ENCODE measurements around the gene KIF13A. TPM values are rescaled to one million over a fixed set of nuclear protein-coding genes. Genes with fewer than 3 reads are reported as not detected.
"Not testable (repeated sequence)": the region's sequence is repeated elsewhere in the genome, so short reads cannot be mapped to it uniquely, and the experiment has no call there.

The KIF13A gene
- total RNA-seq, 2 experiments from 2014 or later: not detected

- no peaks in the 10 kb centered on the region for H3K36me3 Mint-ChIP-seq (ENCODE audit: low read depth)
- CTCF ChIA-PET: interaction anchor here (0.6 to 0.7 kb wide), 2 partner anchors 31 to 715 kb away, joined by 3 read pairs; no protein-coding TSS in a partner anchor
- H3K4me1 Mint-ChIP-seq (ENCODE audit: low read depth): no peaks in the 10 kb centered on the region
- intact Hi-C loops (cut with micrococcal nuclease): no loop called here
- peaks cover 12% of the 10 kb centered on the region for H3K27me3 Mint-ChIP-seq (ENCODE audit: low read depth)
- no peak for DNase-seq
- H3K4me3 Mint-ChIP-seq: no peak overlapping the region
- H3K27ac Mint-ChIP-seq: no peak overlapping the region
- H3K9me3 Mint-ChIP-seq: peaks cover 3% of the 10 kb centered on the region
These were observed 32.4 kb upstream of the KIF13A start for GRCh38 chr6:18019539-18020534.

DNA sequence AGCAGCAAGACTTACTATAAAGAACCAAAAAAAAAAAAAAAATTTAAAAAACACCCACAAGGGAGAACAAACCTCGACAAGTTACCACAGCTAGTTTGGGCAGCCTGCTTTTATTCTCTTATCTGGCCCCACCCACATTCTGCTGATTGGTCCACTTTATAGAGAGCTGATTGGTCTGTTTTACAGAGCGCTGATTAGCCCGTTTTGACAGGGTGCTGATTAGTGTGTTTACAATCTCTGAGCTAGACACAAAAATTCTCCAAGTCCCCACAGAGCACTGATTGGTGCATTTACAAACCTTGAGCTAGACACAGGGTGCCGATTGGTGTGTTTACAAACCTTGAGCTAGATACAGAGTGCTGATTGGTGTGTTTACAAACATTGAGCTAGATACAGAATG is 31.7 kb upstream of the KIF13A start:
- intact Hi-C loops (cut with micrococcal nuclease); H3K4me3 Mint-ChIP-seq; H3K27ac Mint-ChIP-seq; H3K4me1 Mint-ChIP-seq (ENCODE audit: low read depth); H3K9me3 Mint-ChIP-seq; H3K36me3 Mint-ChIP-seq (ENCODE audit: low read depth); DNase-seq: not testable (repeated sequence)
- peaks cover 12% of the 10 kb centered on the region for H3K27me3 Mint-ChIP-seq (ENCODE audit: low read depth)
- CTCF ChIA-PET: interaction anchor here (0.6 to 0.7 kb wide), 2 partner anchors 30 to 714 kb away, joined by 3 read pairs; no protein-coding TSS in a partner anchor

GRCh38 chr6:18016698-18017097 is 29.3 kb upstream of the KIF13A start:
- CTCF ChIA-PET: no interaction called here
- intact Hi-C loops (cut with micrococcal nuclease): no loop called here
- no peaks in the 10 kb centered on the region for H3K4me1 Mint-ChIP-seq (ENCODE audit: low read depth)
- H3K27me3 Mint-ChIP-seq (ENCODE audit: low read depth): peaks cover 12% of the 10 kb centered on the region
- peaks cover 3% of the 10 kb centered on the region for H3K9me3 Mint-ChIP-seq
- no peaks in the 10 kb centered on the region for H3K36me3 Mint-ChIP-seq (ENCODE audit: low read depth)
- no peak overlapping the region for H3K4me3 Mint-ChIP-seq
- H3K27ac Mint-ChIP-seq: no peak overlapping the region
- DNase-seq: no peak

GRCh38 chr6:18016133-18016532 is 28.7 kb upstream of the KIF13A start:
- no peak for DNase-seq
- Mint-ChIP-seq H3K4me3 (no peak overlapping the region), H3K36me3 (ENCODE audit: low read depth) (no peaks in the 10 kb centered on the region), H3K9me3 (peaks cover 3% of the 10 kb centered on the region), H3K27me3 (ENCODE audit: low read depth) (peaks cover 7% of the 10 kb centered on the region), H3K27ac (no peak overlapping the region), H3K4me1 (ENCODE audit: low read depth) (no peaks in the 10 kb centered on the region)
- intact Hi-C loops (cut with micrococcal nuclease): no loop called here
- CTCF ChIA-PET: no interaction called here

DNA sequence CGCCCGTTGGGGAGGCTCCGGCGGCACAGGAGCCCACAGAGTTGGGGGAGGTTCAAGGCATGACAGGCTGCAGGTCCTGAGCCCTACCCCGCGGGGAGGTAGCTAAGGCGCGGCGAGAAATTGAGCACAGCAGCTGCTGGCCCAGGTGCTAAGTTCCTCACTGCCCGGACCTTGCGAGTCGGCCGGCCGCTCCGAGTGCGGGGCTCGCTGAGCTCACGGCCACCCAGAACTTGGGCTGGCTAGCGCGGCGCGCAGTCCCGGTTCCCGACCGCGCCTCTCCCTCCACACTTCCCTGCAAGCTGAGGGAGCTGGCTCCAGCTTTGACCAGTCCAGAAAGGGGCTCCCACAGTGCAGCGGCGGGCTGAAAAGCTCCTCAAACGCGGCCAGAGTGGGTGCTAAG is 23.9 kb upstream of the KIF13A start:
- Mint-ChIP-seq H3K27me3 (ENCODE audit: low read depth) (no peaks in the 10 kb centered on the region), H3K4me1 (ENCODE audit: low read depth) (no peaks in the 10 kb centered on the region), H3K4me3 (no peak overlapping the region), H3K36me3 (ENCODE audit: low read depth) (no peaks in the 10 kb centered on the region), H3K9me3 (no peaks in the 10 kb centered on the region), H3K27ac (no peak overlapping the region)
- intact Hi-C loops (cut with micrococcal nuclease): no loop called here
- DNase-seq: no peak
- CTCF ChIA-PET: interaction anchor here (0.5 kb wide), 1 partner anchor 130 kb away, joined by 3 read pairs; no protein-coding TSS in a partner anchor

DNA sequence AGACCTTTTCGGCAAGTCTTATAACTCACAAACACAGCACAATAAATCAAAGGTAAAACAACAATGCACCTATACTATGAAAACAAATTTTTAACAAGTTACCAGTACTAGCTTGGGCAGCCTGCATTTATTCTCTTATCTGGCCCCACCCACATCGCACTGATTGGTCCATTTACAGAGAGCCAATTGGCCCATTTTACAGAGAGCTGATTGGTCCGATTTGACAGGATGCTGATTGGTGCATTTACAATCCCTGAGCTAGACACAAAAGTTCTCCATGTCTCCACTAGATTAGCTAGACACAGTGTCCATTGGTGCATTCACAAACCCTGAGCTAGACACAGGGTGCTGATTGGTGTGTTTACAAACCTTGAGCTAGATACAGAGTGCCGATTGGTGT is 23.1 kb upstream of the KIF13A start:
- intact Hi-C loops (cut with micrococcal nuclease); DNase-seq; H3K27ac Mint-ChIP-seq; H3K4me1 Mint-ChIP-seq (ENCODE audit: low read depth); CTCF ChIA-PET; H3K27me3 Mint-ChIP-seq (ENCODE audit: low read depth); H3K36me3 Mint-ChIP-seq (ENCODE audit: low read depth); H3K9me3 Mint-ChIP-seq; H3K4me3 Mint-ChIP-seq: not testable (repeated sequence)

- Mint-ChIP-seq H3K36me3 (ENCODE audit: low read depth) (no peaks in the 10 kb centered on the region), H3K4me1 (ENCODE audit: low read depth) (no peaks in the 10 kb centered on the region), H3K4me3 (no peak overlapping the region), H3K9me3 (no peaks in the 10 kb centered on the region), H3K27ac (no peak overlapping the region), H3K27me3 (ENCODE audit: low read depth) (peaks cover 11% of the 10 kb centered on the region)
- CTCF ChIA-PET: no interaction called here
- intact Hi-C loops (cut with micrococcal nuclease): no loop called here
- no peak for DNase-seq
These were observed 17.0 kb upstream of the KIF13A start for GRCh38 chr6:18004256-18004985.

GRCh38 chr6:17999425-17999824 is 12.0 kb upstream of the KIF13A start:
- no peak for DNase-seq
- intact Hi-C loops (cut with micrococcal nuclease): no loop called here
- H3K4me1 Mint-ChIP-seq (ENCODE audit: low read depth): no peaks in the 10 kb centered on the region
- no peak overlapping the region for H3K4me3 Mint-ChIP-seq
- peaks cover 34% of the 10 kb centered on the region for H3K27me3 Mint-ChIP-seq (ENCODE audit: low read depth)
- no peaks in the 10 kb centered on the region for H3K9me3 Mint-ChIP-seq
- CTCF ChIA-PET: no interaction called here
- H3K27ac Mint-ChIP-seq: no peak overlapping the region
- H3K36me3 Mint-ChIP-seq (ENCODE audit: low read depth): no peaks in the 10 kb centered on the region

- no peaks in the 10 kb centered on the region for H3K4me1 Mint-ChIP-seq (ENCODE audit: low read depth)
- H3K27ac Mint-ChIP-seq: no peak overlapping the region
- H3K9me3 Mint-ChIP-seq: no peaks in the 10 kb centered on the region
- CTCF ChIA-PET: no interaction called here
- DNase-seq: no peak
- intact Hi-C loops (cut with micrococcal nuclease): no loop called here
- no peaks in the 10 kb centered on the region for H3K36me3 Mint-ChIP-seq (ENCODE audit: low read depth)
- H3K27me3 Mint-ChIP-seq (ENCODE audit: low read depth): peaks cover 35% of the 10 kb centered on the region
- H3K4me3 Mint-ChIP-seq: no peak overlapping the region
These were observed 11.0 kb upstream of the KIF13A start for GRCh38 chr6:17998442-17998841.

DNA sequence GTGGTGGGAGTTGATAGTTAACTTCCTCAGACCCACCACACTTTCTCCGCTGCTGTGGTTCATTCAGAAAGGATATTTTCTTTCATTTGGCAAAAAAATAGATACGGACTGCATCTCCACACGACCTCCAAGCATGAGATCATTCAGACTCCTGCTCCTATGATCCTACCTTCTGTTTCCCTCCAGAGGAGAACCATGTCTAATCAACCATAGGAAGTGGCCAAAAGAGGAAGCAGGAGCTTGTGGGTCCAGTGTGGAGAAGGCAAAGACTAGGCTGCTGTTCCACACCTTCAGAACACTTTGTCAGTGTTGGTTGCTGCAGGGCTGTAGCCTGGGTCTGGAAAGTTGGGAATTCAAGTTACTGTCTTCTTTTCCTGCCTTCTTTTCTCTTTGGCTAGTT is 10.6 kb upstream of the KIF13A start:
- no peaks in the 10 kb centered on the region for H3K36me3 Mint-ChIP-seq (ENCODE audit: low read depth)
- no peaks in the 10 kb centered on the region for H3K9me3 Mint-ChIP-seq
- H3K27me3 Mint-ChIP-seq (ENCODE audit: low read depth): peaks cover 37% of the 10 kb centered on the region
- no peak overlapping the region for H3K4me3 Mint-ChIP-seq
- CTCF ChIA-PET: no interaction called here
- H3K27ac Mint-ChIP-seq: no peak overlapping the region
- H3K4me1 Mint-ChIP-seq (ENCODE audit: low read depth): no peaks in the 10 kb centered on the region
- intact Hi-C loops (cut with micrococcal nuclease): no loop called here
- DNase-seq: no peak

- DNase-seq: no peak
- no peak overlapping the region for H3K27ac Mint-ChIP-seq
- CTCF ChIA-PET: no interaction called here
- H3K4me1 Mint-ChIP-seq (ENCODE audit: low read depth): no peaks in the 10 kb centered on the region
- no peak overlapping the region for H3K4me3 Mint-ChIP-seq
- no peaks in the 10 kb centered on the region for H3K9me3 Mint-ChIP-seq
- intact Hi-C loops (cut with micrococcal nuclease): no loop called here
- no peaks in the 10 kb centered on the region for H3K36me3 Mint-ChIP-seq (ENCODE audit: low read depth)
- peaks cover 47% of the 10 kb centered on the region for H3K27me3 Mint-ChIP-seq (ENCODE audit: low read depth)
These were observed 8.0 kb upstream of the KIF13A start for GRCh38 chr6:17995414-17995813.

DNA sequence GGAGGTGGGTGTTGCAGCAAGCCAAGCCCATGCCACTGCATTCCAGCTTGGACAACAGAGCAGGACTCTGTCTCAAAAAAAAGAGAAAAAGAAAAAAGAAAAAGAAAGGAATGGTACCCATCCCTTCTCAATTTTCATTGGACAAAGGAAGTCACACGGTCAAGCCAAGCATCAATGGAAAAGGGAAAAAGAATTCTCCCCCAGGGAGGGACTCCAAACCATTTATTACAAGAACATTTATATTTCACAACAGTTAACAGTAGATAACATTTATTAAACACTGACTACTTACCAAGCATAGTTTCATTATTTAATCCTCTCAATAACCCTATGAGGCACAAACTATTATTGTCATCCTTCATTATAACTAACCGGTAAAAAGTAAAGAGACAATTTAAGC is 6.6 kb upstream of the KIF13A start:
- Mint-ChIP-seq H3K36me3 (ENCODE audit: low read depth) (no peaks in the 10 kb centered on the region), H3K4me1 (ENCODE audit: low read depth) (no peaks in the 10 kb centered on the region), H3K27me3 (ENCODE audit: low read depth) (peaks cover 50% of the 10 kb centered on the region)

More for the DNA sequence above, 6.6 kb upstream of the KIF13A start:
- CTCF ChIA-PET: no interaction called here
- intact Hi-C loops (cut with micrococcal nuclease): no loop called here
- H3K9me3 Mint-ChIP-seq: no peaks in the 10 kb centered on the region
- DNase-seq: no peak
- H3K4me3 Mint-ChIP-seq: no peak overlapping the region
- no peak overlapping the region for H3K27ac Mint-ChIP-seq
